ENCODE results near the gene IQCK. TPM values are rescaled to one million over a fixed set of nuclear protein-coding genes. Genes with fewer than 3 reads are reported as not detected.

Gene IQCK
- total RNA-seq, 1 experiment from 2014 or later, result 15.5 TPM

DNA sequence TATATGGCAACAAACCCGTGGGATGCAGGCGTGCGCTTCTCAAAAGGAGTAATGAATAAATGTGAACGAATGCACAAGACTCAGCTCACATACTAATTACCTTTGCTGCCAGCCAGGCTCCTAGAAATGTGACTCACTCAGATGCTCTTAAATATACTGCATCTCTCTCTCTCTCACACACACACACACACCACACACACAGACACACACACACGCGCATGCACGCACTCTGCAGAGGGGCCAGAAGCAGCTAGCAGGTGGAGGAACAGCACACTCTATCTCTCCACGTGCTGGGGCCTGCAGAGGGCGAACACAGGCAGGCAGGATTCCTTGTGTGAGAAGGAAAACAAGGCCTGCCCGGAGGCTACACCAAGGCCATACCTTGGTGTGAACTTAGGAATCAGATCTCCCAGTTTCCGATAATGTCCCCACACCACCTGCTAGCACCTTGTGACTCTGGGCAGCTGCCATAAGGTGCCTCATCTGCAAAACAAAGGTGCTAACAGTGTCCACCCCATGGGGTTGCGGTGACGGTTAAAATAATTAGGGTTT is 161.2 kb downstream of the IQCK start:
- no peak overlapping the region for H3K4me3 ChIP-seq (ENCODE audit: low read depth in 2 of 2, low read length in 2 of 2)
- in situ Hi-C loops (cut with HindIII; ENCODE audit: low pct_unique_long_range_greater_than_20kb, low sequenced_read_pairs), result loop anchor here (25.0 kb wide), 1 partner anchor 242 kb away; no protein-coding TSS in a partner anchor
- BruUV-seq (replicated peaks), result no TSS peak

DNA sequence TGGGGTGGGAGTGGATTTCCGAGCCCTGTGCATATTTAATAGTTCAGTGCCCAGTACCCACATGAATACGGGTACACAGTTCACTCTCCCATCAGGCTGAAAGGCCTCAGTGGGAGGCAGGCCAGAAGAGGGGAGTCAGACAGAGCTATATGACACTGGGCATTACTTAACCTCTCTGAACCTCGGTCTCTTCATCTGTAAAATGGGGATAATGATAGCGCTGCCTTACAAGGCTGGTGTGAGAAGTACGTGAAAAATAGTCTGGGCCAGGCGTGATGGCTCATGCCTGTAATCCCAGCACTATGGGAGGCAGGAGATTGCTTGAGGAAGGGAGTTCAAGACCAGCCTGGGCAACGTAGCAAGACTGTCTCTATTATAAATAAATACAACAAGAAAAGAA is 163.0 kb downstream of the IQCK start:
- ATAC-seq (no peak), DNase-seq (ENCODE audit: low read depth, low spot score) (no peak)
- in situ Hi-C loops (cut with HindIII; ENCODE audit: low pct_unique_long_range_greater_than_20kb, low sequenced_read_pairs) (loop anchor here (25.0 kb wide), 1 partner anchor 244 kb away; no protein-coding TSS in a partner anchor), intact Hi-C loops (cut with micrococcal nuclease; ENCODE audit: unreplicated experiment) (no loop called here)
- BruUV-seq (replicated peaks), result no TSS peak
- Histone ChIP-seq H3K9me3 (ENCODE audit: control insufficient read depth, insufficient read depth, low read depth, low read length) (no peaks in the 10 kb centered on the region), H3K4me3 (ENCODE audit: low read depth in 2 of 2, low read length in 2 of 2) (no peak overlapping the region), H3K36me3 (ENCODE audit: control insufficient read depth, insufficient read depth, low read length) (no peaks in the 10 kb centered on the region), H3K4me1 (ENCODE audit: control insufficient read depth, insufficient read depth, low read length) (peaks cover 23% of the 10 kb centered on the region), H3K27me3 (ENCODE audit: control insufficient read depth, insufficient read depth, low read length) (no peaks in the 10 kb centered on the region), H3K27ac (ENCODE audit: low read length) (no peak overlapping the region)
- CTCF ChIA-PET, result no interaction called here
- no peak for TF ChIP-seq TCF7L2 (IDR thresholded peaks at IDR 0.05; ENCODE audit: low read depth, low read length)
- TF ChIP-seq SIN3A (IDR thresholded peaks at IDR 0.05; ENCODE audit: borderline replicate concordance, insufficient read depth, low read depth, low read length), result no peak
- TF ChIP-seq POLR2AphosphoS5 (IDR thresholded peaks at IDR 0.05; ENCODE audit: low read depth, low read length), result no peak
- TF ChIP-seq, protein P1, sequence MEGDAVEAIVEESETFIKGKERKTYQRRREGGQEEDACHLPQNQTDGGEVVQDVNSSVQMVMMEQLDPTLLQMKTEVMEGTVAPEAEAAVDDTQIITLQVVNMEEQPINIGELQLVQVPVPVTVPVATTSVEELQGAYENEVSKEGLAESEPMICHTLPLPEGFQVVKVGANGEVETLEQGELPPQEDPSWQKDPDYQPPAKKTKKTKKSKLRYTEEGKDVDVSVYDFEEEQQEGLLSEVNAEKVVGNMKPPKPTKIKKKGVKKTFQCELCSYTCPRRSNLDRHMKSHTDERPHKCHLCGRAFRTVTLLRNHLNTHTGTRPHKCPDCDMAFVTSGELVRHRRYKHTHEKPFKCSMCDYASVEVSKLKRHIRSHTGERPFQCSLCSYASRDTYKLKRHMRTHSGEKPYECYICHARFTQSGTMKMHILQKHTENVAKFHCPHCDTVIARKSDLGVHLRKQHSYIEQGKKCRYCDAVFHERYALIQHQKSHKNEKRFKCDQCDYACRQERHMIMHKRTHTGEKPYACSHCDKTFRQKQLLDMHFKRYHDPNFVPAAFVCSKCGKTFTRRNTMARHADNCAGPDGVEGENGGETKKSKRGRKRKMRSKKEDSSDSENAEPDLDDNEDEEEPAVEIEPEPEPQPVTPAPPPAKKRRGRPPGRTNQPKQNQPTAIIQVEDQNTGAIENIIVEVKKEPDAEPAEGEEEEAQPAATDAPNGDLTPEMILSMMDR (IDR thresholded peaks at IDR 0.05), result no peak
- TF ChIP-seq, protein P2, sequence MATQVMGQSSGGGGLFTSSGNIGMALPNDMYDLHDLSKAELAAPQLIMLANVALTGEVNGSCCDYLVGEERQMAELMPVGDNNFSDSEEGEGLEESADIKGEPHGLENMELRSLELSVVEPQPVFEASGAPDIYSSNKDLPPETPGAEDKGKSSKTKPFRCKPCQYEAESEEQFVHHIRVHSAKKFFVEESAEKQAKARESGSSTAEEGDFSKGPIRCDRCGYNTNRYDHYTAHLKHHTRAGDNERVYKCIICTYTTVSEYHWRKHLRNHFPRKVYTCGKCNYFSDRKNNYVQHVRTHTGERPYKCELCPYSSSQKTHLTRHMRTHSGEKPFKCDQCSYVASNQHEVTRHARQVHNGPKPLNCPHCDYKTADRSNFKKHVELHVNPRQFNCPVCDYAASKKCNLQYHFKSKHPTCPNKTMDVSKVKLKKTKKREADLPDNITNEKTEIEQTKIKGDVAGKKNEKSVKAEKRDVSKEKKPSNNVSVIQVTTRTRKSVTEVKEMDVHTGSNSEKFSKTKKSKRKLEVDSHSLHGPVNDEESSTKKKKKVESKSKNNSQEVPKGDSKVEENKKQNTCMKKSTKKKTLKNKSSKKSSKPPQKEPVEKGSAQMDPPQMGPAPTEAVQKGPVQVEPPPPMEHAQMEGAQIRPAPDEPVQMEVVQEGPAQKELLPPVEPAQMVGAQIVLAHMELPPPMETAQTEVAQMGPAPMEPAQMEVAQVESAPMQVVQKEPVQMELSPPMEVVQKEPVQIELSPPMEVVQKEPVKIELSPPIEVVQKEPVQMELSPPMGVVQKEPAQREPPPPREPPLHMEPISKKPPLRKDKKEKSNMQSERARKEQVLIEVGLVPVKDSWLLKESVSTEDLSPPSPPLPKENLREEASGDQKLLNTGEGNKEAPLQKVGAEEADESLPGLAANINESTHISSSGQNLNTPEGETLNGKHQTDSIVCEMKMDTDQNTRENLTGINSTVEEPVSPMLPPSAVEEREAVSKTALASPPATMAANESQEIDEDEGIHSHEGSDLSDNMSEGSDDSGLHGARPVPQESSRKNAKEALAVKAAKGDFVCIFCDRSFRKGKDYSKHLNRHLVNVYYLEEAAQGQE (IDR thresholded peaks at IDR 0.05; ENCODE audit: insufficient read depth in 1 of 2, low read depth in 2 of 2, low read length in 1 of 2), result no peak
- POLR2A ChIA-PET, result no interaction called here

More for the DNA sequence above, 161.2 kb downstream of the IQCK start:
- no peak overlapping the region for H3K27ac ChIP-seq (ENCODE audit: low read length)
- DNase-seq (ENCODE audit: low read depth, low spot score) (no peak), ATAC-seq (peak; percentile 57)
- no peaks in the 10 kb centered on the region for H3K36me3 ChIP-seq (ENCODE audit: control insufficient read depth, insufficient read depth, low read length)
- H3K27me3 ChIP-seq (ENCODE audit: control insufficient read depth, insufficient read depth, low read length), result no peaks in the 10 kb centered on the region
- H3K4me1 ChIP-seq (ENCODE audit: control insufficient read depth, insufficient read depth, low read length), result peaks cover 15% of the 10 kb centered on the region
- intact Hi-C loops (cut with micrococcal nuclease; ENCODE audit: unreplicated experiment), result no loop called here
- ChIA-PET POLR2A (interaction anchor here (1.0 kb wide), 1 partner anchor 16 kb away, joined by 3 read pairs; no protein-coding TSS in a partner anchor), CTCF (interaction anchor here (0.7 kb wide), 1 partner anchor 25 kb away, joined by 3 read pairs; no protein-coding TSS in a partner anchor)
- H3K9me3 ChIP-seq (ENCODE audit: control insufficient read depth, insufficient read depth, low read depth, low read length), result no peaks in the 10 kb centered on the region
- TF ChIP-seq POLR2AphosphoS5 (IDR thresholded peaks at IDR 0.05; ENCODE audit: low read depth, low read length), result no peak
- TF ChIP-seq, protein P2 (IDR thresholded peaks at IDR 0.05; ENCODE audit: insufficient read depth in 1 of 2, low read depth in 2 of 2, low read length in 1 of 2), result no peak
- no peak for TF ChIP-seq SIN3A (IDR thresholded peaks at IDR 0.05; ENCODE audit: borderline replicate concordance, insufficient read depth, low read depth, low read length)
- TF ChIP-seq, protein P1 (IDR thresholded peaks at IDR 0.05), result no peak
- TF ChIP-seq TCF7L2 (IDR thresholded peaks at IDR 0.05; ENCODE audit: low read depth, low read length), result no peak

Measured in Panc1 (cell line).